ENCODE data around the gene REC8. TPM values are rescaled to one million over a fixed set of nuclear protein-coding genes. Genes with fewer than 3 reads are reported as not detected.

Gene REC8
- total RNA-seq, 1 donor from 2014 or later, result 1.7 TPM

Other genes with a start within 250 kb of the REC8 start
- gene DHRS4, start 218.3 kb upstream of the REC8 start, total RNA-seq, result 43.4 and 53.1 TPM in 2 replicates
- gene DHRS4L2, start 183.2 kb upstream of the REC8 start, total RNA-seq, result 14.0 and 19.6 TPM in 2 replicates
- under 0.01 TPM in 2 replicates for gene CARMIL3, start 120.1 kb upstream of the REC8 start, total RNA-seq
- not detected in 2 replicates for gene CPNE6, start 100.5 kb upstream of the REC8 start, total RNA-seq
- gene PCK2, start 77.8 kb upstream of the REC8 start, total RNA-seq, result 7.6 TPM in 2 replicates
- 67.9 and 68.9 TPM in 2 replicates for gene DCAF11, start 57.3 kb upstream of the REC8 start, total RNA-seq
- 1.4 and 1.8 TPM in 2 replicates for gene NRL, start 57.1 kb upstream of the REC8 start, total RNA-seq
- 0.39 and 0.63 TPM in 2 replicates for gene FITM1, start 41.4 kb upstream of the REC8 start, total RNA-seq
- 116 and 144 TPM in 2 replicates for gene PSME1, start 35.9 kb upstream of the REC8 start, total RNA-seq
- gene EMC9, start 30.5 kb upstream of the REC8 start, total RNA-seq, result 16.4 and 23.1 TPM in 2 replicates
- gene PSME2, start 25.5 kb upstream of the REC8 start, total RNA-seq, result 119 and 163 TPM in 2 replicates
- gene RNF31, start 24.6 kb upstream of the REC8 start, total RNA-seq, result 20.4 and 31.1 TPM in 2 replicates
- 38.8 and 41.8 TPM in 2 replicates for gene IRF9, start 10.8 kb upstream of the REC8 start, total RNA-seq
- gene IPO4, start 16.7 kb downstream of the REC8 start, total RNA-seq, result 32.0 and 32.7 TPM in 2 replicates
- 33.9 and 56.0 TPM in 2 replicates for gene TM9SF1, start 23.4 kb downstream of the REC8 start, total RNA-seq
- gene TSSK4, start 33.6 kb downstream of the REC8 start, total RNA-seq, result not detected in 2 replicates
- 11.7 and 15.9 TPM in 2 replicates for gene CHMP4A, start 41.4 kb downstream of the REC8 start, total RNA-seq
- gene MDP1, start 44.0 kb downstream of the REC8 start, total RNA-seq, result 7.0 and 10.0 TPM in 2 replicates
- gene NEDD8, start 60.3 kb downstream of the REC8 start, total RNA-seq, result 172 and 193 TPM in 2 replicates
- gene GMPR2, start 60.8 kb downstream of the REC8 start, total RNA-seq, result 81.9 and 90.5 TPM in 2 replicates
- 39.9 and 57.3 TPM in 2 replicates for gene TINF2, start 70.5 kb downstream of the REC8 start, total RNA-seq
- gene TGM1, start 91.1 kb downstream of the REC8 start, total RNA-seq, result 0.38 and 0.64 TPM in 2 replicates
- gene RABGGTA, start 99.5 kb downstream of the REC8 start, total RNA-seq, result 10.7 and 19.7 TPM in 2 replicates
- gene DHRS1, start 127.7 kb downstream of the REC8 start, total RNA-seq, result 9.1 and 14.5 TPM in 2 replicates
- 23.0 and 24.8 TPM in 2 replicates for gene NOP9, start 127.8 kb downstream of the REC8 start, total RNA-seq
- 1.5 and 2.4 TPM in 2 replicates for gene CIDEB, start 135.9 kb downstream of the REC8 start, total RNA-seq
- gene LTB4R2, start 138.1 kb downstream of the REC8 start, total RNA-seq, result 2.1 and 3.2 TPM in 2 replicates
- gene LTB4R, start 139.4 kb downstream of the REC8 start, total RNA-seq, result 2.0 and 2.2 TPM in 2 replicates
- gene ADCY4, start 163.0 kb downstream of the REC8 start, total RNA-seq, result 29.3 and 51.2 TPM in 2 replicates
- gene RIPK3, start 167.9 kb downstream of the REC8 start, total RNA-seq, result 1.4 and 1.8 TPM in 2 replicates
- gene NFATC4, start 196.1 kb downstream of the REC8 start, total RNA-seq, result 0.76 and 1.0 TPM in 2 replicates
- 3.3 and 4.2 TPM in 2 replicates for gene NYNRIN, start 226.9 kb downstream of the REC8 start, total RNA-seq

Measured in dermis microvascular lymphatic vessel endothelial cell (primary cell).